T-helper 1 cell (primary cell): Measurements from ENCODE around the gene RNU1-3.
"Not testable (repeated sequence)": the region's sequence is repeated elsewhere in the genome, so short reads cannot be mapped to it uniquely, and the experiment has no call there.

Source experiments
- DNase-seq, 5 donors: peaks; one replicate each; pipeline ENCODE4 v3.0.0-alpha.2; 2012 to 2020

The RNU1-3 gene

DNA sequence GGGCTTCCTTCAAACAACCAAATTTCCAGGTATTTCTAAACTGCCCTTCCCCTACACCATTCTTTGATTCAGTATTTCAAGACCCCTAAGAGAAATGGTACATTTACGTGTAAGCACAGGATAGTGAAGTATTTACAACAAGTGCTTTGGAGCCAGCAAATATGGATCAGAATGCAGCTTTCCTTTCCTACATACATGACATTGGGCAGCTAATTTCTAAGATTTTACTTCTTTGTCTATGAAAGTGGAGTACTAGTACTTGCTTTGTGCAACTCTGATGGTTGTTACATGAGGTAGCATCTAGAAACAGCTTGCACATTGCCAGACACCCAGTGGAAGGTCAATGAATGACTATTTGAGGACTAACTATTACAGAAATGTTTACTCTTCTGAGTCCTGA lies 15.2 kb downstream of the RNU1-3 start:
- not testable (repeated sequence) for DNase-seq

GRCh38 chr1:16649960-16650359 lies 16.8 kb downstream of the RNU1-3 start:
- DNase-seq, result peak in 1 of 5 donors; percentile 10

GRCh38 chr1:16649390-16649789 lies 17.4 kb downstream of the RNU1-3 start:
- DNase-seq, result peak in 1 of 5 donors; percentile 1

GRCh38 chr1:16648756-16649155 lies 18.0 kb downstream of the RNU1-3 start:
- peak in 1 of 5 donors; percentile 1 for DNase-seq

- DNase-seq, result peak in 1 of 5 donors; percentile 1
These were observed 18.5 kb downstream of the RNU1-3 start for GRCh38 chr1:16648250-16648649.

- DNase-seq, result peak in 2 of 5 donors; percentile 19 to 35
These were observed 19.3 kb downstream of the RNU1-3 start for GRCh38 chr1:16647179-16648176.

DNA sequence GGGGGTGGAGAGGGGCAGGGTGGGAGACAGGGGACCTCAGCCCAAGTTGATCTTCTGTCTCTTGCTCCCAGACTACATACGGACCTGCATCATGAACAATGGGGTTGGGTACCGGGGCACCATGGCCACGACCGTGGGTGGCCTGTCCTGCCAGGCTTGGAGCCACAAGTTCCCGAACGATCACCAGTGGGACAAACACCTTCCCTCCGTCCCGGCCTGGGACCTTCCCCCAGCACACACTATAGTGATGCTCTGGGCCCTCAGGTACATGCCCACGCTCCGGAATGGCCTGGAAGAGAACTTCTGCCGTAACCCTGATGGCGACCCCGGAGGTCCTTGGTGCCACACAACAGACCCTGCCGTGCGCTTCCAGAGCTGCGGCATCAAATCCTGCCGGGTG lies 20.0 kb downstream of the RNU1-3 start:
- DNase-seq, result not testable (repeated sequence)

GRCh38 chr1:16646061-16646664 lies 20.6 kb downstream of the RNU1-3 start:
- peak in 2 of 5 donors; percentile 1 to 11 for DNase-seq

GRCh38 chr1:16645271-16646060 lies 21.3 kb downstream of the RNU1-3 start:
- peak in 2 of 5 donors; percentile 13 to 23 for DNase-seq

- DNase-seq, result peak; percentile 96 to 100 (median 99)
These were observed 22.1 kb downstream of the RNU1-3 start for GRCh38 chr1:16644482-16645270.

GRCh38 chr1:16644193-16644481 lies 22.6 kb downstream of the RNU1-3 start:
- DNase-seq, result no peak

DNA sequence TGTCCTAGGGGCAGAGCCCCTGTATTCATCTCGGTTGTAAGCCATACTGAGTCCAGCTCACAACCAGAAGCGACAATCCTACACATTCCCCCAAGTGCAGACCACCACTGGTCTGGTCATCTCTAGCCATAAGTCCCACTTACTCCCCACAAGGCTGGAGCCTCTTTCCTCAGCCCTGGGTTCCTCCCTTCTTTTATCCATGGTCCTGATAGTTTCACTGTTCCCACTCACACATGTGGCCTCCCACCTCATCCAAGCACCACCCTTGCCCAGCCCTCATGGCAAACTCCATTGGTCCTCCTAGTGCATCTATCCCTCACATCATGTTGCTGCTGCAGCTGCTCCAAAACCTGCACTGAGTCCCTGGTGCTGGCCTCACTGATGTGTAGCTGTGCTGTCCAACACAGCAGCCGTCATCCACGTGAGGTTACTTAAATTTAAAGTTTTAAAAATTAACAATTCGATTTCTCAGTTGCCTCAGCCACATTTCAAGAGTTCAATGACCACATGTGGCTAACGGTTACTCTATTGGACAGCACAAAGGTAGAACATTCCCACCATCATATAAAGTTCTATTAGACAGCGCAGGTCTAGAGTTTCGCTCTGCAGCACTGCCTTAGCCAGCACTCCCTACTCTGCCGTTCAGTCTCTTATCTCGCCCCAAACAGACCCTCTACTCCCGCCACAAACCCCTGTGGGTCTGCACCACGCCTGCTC lies 23.1 kb downstream of the RNU1-3 start:
- peak in 2 of 5 donors; percentile 2 to 17 for DNase-seq

GRCh38 chr1:16643001-16643411 lies 23.7 kb downstream of the RNU1-3 start:
- peak in 2 of 5 donors; percentile 7 to 35 for DNase-seq

DNA sequence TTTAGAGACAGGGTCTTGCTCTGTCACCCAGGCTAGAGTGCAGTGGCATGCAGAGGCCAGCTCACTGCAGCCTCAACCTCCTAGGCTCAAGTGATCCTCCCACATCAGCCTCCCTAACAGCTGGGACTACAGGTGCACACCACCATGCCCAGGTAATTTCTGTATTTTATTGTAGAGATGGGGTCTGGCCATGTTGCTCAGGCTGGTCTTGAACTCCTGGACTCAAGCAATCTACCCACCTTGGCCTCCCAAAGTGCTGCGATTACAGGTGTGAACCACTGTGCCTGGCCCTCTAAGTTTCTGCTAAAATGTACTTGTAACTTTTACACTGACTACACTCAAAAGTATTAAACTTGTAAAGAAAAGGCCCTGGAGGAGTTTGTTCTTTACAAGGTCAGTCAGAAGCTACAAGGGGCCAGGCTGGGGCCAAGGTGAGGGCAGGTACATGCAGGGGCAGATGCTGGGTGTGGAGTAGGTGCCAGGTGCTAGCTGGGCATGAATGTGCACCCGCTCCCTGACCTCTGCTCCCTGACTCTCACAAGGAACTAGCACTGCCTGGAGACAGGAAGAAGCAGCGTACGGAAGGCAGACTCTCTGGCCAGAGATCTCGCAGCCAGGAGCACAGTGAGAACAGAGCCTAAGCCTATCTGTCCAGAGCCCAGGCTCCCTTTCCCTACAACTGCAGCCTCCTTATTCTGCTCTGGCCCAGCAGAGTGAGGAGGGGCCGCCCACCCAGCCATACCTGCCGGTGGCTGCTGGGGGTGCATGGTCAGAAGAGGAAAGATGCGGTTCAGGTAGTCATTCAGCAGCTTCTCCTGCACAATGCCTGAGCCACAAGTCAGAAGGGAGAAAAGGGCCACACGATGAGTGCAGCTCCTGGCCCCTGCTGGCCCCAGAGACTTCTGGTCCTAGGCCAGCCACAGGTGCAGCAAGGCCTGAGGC lies 24.5 kb downstream of the RNU1-3 start:
- peak in 2 of 5 donors; percentile 3 to 13 for DNase-seq

DNA sequence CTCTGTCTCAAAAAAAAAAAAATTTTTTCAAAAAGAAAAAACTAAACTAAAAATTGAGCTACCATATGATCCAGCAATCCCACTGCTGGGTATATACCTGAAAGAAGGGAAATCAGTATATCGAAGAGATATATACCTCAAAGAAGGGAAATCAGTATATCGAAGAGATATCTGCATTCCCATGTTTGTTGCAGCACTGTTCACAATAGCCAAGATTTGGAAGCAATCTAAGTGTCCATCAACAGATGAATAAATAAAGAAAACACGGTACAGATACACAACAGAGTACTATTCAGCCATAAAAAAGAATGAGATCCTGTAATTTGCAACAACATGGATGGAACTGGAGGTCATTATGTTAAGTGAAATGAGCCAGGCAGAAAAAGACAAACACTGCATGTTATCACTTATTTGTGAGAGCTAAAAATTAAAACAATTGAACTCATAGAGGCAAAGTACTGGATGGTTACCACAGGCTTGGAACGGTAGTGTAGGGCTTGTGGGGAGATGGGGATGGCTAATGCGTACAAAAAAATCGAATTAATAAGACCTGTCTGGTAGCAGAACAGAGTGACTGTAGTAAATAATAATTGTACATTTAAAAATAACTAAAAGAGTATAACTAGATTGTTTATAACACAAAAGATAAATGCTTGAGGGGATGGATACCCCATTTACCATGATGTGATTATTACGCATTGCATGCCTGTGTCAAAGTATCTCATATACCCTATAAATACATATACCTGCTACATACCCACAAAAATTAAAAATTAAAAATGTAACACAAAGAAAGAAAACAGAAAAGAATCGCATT lies 25.4 kb downstream of the RNU1-3 start:
- not testable (repeated sequence) for DNase-seq

DNA sequence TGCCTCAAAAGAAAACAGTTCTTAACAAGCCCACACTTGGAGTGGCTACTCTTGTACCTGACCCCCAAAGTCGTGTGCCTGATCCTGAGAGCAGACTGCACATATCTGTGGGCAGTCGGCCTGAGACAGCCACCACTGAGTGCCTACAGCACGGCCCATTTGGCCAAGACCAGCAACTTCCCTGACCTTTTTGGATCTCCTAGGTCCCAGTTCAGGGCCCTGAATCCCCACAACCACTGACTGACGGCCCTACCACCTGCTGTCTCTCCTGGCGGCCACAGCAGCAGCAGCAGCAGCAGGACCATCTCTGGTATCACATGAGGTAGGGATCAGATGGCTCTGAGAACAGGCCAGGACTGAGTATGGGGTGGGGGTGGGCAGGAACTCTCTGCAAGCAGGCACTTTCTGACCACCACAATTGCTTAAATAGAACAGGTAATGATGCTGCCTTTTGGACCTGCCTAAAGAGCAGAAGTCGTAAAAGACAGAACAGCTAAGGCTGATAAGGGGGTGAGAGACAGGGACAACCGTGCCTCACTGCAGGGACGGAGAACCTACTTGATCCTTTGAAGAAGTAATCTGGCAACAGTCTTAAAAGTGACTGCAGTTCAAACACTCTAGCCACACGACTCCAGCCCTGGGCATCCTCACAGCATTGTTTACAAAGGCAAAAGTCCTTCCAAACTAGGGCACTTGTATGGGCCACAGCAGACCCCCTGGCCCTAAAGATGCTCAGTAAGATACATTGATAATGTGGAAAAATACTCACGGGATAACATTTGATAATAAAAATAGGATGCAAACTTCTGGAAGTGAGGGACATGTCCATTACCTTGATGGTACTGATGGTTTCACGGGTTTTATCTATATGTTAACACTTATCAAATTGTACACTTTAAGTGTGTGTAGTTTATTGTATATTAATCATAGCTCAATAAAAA lies 27.4 kb downstream of the RNU1-3 start:
- DNase-seq, result peak in 2 of 5 donors; percentile 2 to 17

GRCh38 chr1:16637941-16638778 lies 28.6 kb downstream of the RNU1-3 start:
- peak in 2 of 5 donors; percentile 0 to 10 for DNase-seq
